T-helper 17 cell (primary cell): ENCODE data around the gene ZNF507. TPM values are rescaled to one million over a fixed set of nuclear protein-coding genes. Genes with fewer than 3 reads are reported as not detected.

Experiments
- ATAC-seq: fragments of 150-1000 bp; cut with Tn5 transposase; 2 replicates; pipeline ENCODE4 v1.10.0; 2021; ENCODE audit warnings: mild to moderate bottlenecking, moderate library complexity
- DNase-seq, 3 donors: peaks; one replicate each; pipeline versions ENCODE4 v3.0.0 to v3.0.0-alpha.2; 2020 to 2021
- H3K9me3 ChIP-seq: one replicate; pipeline ENCODE4 v1.7.0; 2013; ENCODE audit warnings: low read length, mild to moderate bottlenecking; ENCODE audit not compliant: control insufficient read depth, poor library complexity, severe bottlenecking
- H3K27ac Mint-ChIP-seq: one replicate; pipeline ENCODE4 v1.8.0; 2022; ENCODE audit warnings: mild to moderate bottlenecking, moderate library complexity, mixed read lengths
- H3K27me3 Mint-ChIP-seq: one replicate; pipeline ENCODE4 v1.8.0; 2022; ENCODE audit warnings: mixed read lengths
- H3K36me3 Mint-ChIP-seq: one replicate; pipeline ENCODE4 v1.8.0; 2022; ENCODE audit warnings: low read depth, mixed read lengths
- H3K4me1 Mint-ChIP-seq: one replicate; pipeline ENCODE4 v1.8.0; 2022; ENCODE audit warnings: mild to moderate bottlenecking, mixed read lengths
- H3K4me3 Mint-ChIP-seq: one replicate; pipeline ENCODE4 v1.8.0; 2022; ENCODE audit warnings: mild to moderate bottlenecking, moderate library complexity, mixed read lengths
- total RNA-seq, 4 donors: library from RNA in 2 of 4; stranded (reverse) in 2 of 4; gene quantifications; one replicate each; pipeline ENCODE4 v1.2.3 and lab custom pipeline; 2022 to 2026

Gene ZNF507
- total RNA-seq, 2 donors from 2014 or later, result 23.1 to 36.1 TPM

GRCh38 chr19:32349051-32349450, 3.6 kb downstream of the ZNF507 start:
- H3K4me1 Mint-ChIP-seq, result peaks cover 34% of the 10 kb centered on the region
- H3K9me3 ChIP-seq, result no peaks in the 10 kb centered on the region
- DNase-seq (no peak), ATAC-seq (no peak)
- peak overlapping the region; percentile 65 for H3K27ac Mint-ChIP-seq
- H3K36me3 Mint-ChIP-seq, result peaks cover 19% of the 10 kb centered on the region
- H3K4me3 Mint-ChIP-seq, result no peak overlapping the region
- no peaks in the 10 kb centered on the region for H3K27me3 Mint-ChIP-seq

DNA sequence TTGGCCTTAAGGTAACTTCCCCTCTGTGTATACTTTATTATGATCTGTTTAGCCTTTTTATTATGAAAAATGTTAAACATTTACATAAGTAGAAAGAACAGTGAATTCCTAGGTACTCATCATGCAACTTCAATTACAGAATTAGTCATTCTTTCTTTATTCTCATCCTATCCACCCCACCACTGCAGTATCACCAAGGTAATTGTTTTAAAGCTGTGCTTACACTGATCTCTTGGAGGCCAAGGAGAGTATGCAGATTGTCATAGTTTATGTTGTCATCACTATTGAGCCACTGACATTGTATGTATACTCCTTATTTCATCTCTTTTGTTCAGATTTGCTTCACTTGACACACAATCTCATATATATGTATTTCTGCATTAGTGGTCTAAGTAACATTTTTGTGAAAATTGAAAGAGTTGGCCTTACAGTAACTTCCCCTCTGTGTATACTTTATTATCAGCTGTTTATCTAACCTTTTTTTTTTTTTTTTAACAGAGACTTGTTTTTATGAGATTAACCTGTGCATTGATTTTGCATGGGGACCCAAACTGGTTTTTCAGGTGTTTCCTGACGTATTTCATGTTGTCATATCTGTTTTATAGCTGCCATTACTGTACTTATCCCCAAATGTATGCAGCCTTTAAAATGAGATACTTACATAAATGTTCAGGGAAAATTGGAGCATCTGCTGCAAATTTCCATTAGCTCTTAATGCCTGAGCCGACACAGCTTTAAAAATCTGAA, 4.5 kb downstream of the ZNF507 start:
- peak overlapping the region; percentile 34 for H3K27ac Mint-ChIP-seq
- H3K4me1 Mint-ChIP-seq, result peaks cover 36% of the 10 kb centered on the region
- no peaks in the 10 kb centered on the region for H3K9me3 ChIP-seq
- DNase-seq, result no peak
- H3K36me3 Mint-ChIP-seq, result peaks cover 19% of the 10 kb centered on the region
- no peaks in the 10 kb centered on the region for H3K27me3 Mint-ChIP-seq
- ATAC-seq, result no peak
- peak overlapping the region; percentile 21 for H3K4me3 Mint-ChIP-seq

- H3K9me3 ChIP-seq, result no peaks in the 10 kb centered on the region
- H3K27ac Mint-ChIP-seq, result peak overlapping the region; percentile 34
- no peak for ATAC-seq
- no peaks in the 10 kb centered on the region for H3K27me3 Mint-ChIP-seq
- H3K36me3 Mint-ChIP-seq, result peaks cover 19% of the 10 kb centered on the region
- H3K4me1 Mint-ChIP-seq, result peaks cover 36% of the 10 kb centered on the region
- peak overlapping the region; percentile 21 for H3K4me3 Mint-ChIP-seq
- no peak for DNase-seq
Observed at GRCh38 chr19:32350471-32350865, 5.1 kb downstream of the ZNF507 start.

DNA sequence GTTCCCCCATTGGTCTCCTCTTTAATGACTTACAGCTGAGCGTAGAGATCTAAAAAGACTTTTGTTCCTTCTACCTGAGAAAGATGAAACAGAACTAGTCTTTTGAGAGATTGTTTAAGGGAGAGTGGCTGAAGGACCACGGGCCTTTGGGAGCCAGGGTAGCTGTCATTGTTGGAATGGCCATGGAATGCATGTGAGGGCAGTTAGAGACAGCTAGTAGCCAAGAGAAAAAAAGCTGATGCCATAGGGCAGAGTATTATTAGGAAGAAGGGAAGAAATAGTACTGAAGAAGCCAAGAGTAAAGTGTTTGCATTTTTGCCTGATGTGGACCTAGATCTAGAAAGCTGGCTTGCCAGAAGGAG, 5.6 kb downstream of the ZNF507 start:
- H3K4me3 Mint-ChIP-seq, result peak overlapping the region; percentile 10
- H3K27me3 Mint-ChIP-seq, result no peaks in the 10 kb centered on the region
- no peak for ATAC-seq
- peak overlapping the region; percentile 34 for H3K27ac Mint-ChIP-seq
- no peaks in the 10 kb centered on the region for H3K9me3 ChIP-seq
- no peak for DNase-seq
- peaks cover 36% of the 10 kb centered on the region for H3K4me1 Mint-ChIP-seq
- H3K36me3 Mint-ChIP-seq, result peaks cover 16% of the 10 kb centered on the region

DNA sequence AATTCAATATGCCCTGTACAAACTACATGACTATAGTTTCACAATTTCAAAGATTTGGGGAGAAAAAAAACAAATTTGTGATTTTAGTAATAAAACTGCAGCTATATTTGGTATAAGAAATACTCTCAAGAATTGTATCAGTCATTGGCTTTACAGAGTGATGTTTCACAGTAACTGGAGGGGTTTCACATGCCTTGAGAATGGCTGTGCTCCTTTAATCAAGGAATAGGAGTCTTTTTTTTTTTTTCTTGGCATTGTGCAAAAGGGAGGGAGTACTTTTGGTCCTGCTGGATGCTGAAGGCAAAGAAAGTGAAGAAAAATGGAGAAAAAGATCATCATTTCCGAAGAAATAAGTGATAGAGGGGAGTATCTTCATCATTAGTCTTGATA, 6.8 kb downstream of the ZNF507 start:
- Mint-ChIP-seq H3K36me3 (peaks cover 16% of the 10 kb centered on the region), H3K27ac (no peak overlapping the region), H3K4me1 (peaks cover 36% of the 10 kb centered on the region), H3K4me3 (no peak overlapping the region), H3K27me3 (no peaks in the 10 kb centered on the region)
- DNase-seq (no peak), ATAC-seq (no peak)
- H3K9me3 ChIP-seq, result no peaks in the 10 kb centered on the region

GRCh38 chr19:32354345-32354744, 8.9 kb downstream of the ZNF507 start:
- DNase-seq (no peak), ATAC-seq (no peak)
- no peak overlapping the region for H3K27ac Mint-ChIP-seq
- H3K9me3 ChIP-seq, result no peaks in the 10 kb centered on the region
- no peaks in the 10 kb centered on the region for H3K27me3 Mint-ChIP-seq
- peaks cover 12% of the 10 kb centered on the region for H3K36me3 Mint-ChIP-seq
- H3K4me1 Mint-ChIP-seq, result peaks cover 29% of the 10 kb centered on the region
- H3K4me3 Mint-ChIP-seq, result no peak overlapping the region

GRCh38 chr19:32355309-32355708, 9.9 kb downstream of the ZNF507 start:
- Mint-ChIP-seq H3K27ac (no peak overlapping the region), H3K4me3 (no peak overlapping the region), H3K27me3 (no peaks in the 10 kb centered on the region), H3K36me3 (peaks cover 9% of the 10 kb centered on the region), H3K4me1 (peaks cover 20% of the 10 kb centered on the region)
- H3K9me3 ChIP-seq, result no peaks in the 10 kb centered on the region
- DNase-seq (no peak), ATAC-seq (no peak)

DNA sequence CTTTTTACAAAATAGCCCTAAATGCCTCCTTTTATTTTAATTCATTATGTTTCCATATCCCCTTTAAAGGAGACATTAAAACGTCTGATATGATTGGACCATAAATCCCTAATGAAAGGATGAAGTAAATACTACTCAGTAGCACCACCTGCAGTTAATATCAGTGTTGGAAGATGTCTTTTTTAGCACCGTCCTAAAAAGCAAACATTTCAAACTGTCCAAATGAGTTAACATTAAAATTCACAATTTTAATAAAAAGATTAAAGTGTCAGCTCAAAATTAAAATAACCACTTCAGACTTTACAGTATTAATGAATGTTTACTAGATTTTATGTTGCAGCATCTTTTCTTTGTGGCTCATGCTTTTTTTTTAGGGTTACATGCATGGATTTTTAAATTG, 12.3 kb downstream of the ZNF507 start:
- Mint-ChIP-seq H3K27me3 (no peaks in the 10 kb centered on the region), H3K27ac (no peak overlapping the region), H3K4me1 (peaks cover 15% of the 10 kb centered on the region), H3K4me3 (no peak overlapping the region), H3K36me3 (peaks cover 11% of the 10 kb centered on the region)
- H3K9me3 ChIP-seq, result no peaks in the 10 kb centered on the region
- DNase-seq (no peak), ATAC-seq (no peak)

GRCh38 chr19:32358321-32358720, 12.9 kb downstream of the ZNF507 start:
- Mint-ChIP-seq H3K4me3 (no peak overlapping the region), H3K27ac (no peak overlapping the region), H3K4me1 (peaks cover 20% of the 10 kb centered on the region), H3K36me3 (peaks cover 12% of the 10 kb centered on the region), H3K27me3 (no peaks in the 10 kb centered on the region)
- no peaks in the 10 kb centered on the region for H3K9me3 ChIP-seq
- no peak for DNase-seq
- ATAC-seq, result no peak

DNA sequence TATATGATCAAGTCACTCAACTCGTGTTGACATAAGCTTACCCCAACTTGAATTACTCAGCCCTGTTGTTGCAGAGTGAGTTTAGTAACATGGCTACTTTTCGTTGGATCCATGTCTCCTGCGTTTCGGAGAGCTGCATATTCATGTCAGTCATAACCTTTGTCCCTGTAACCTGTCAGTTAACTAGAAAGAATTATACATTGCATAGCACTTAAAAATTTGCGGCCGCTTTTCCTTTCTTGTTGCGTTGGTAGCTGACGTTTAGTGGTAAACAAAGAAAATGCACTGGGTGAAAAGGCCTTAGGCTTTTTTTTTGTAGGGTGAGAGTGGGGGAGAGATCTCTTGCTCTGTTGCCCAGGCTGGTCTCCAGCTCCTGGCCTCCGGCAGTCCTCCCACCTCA, 14.2 kb downstream of the ZNF507 start:
- no peaks in the 10 kb centered on the region for H3K9me3 ChIP-seq
- no peak overlapping the region for H3K4me3 Mint-ChIP-seq
- H3K27ac Mint-ChIP-seq, result no peak overlapping the region
- H3K36me3 Mint-ChIP-seq, result peaks cover 10% of the 10 kb centered on the region
- H3K27me3 Mint-ChIP-seq, result no peaks in the 10 kb centered on the region
- ATAC-seq, result no peak
- peaks cover 18% of the 10 kb centered on the region for H3K4me1 Mint-ChIP-seq
- DNase-seq, result no peak

GRCh38 chr19:32361574-32362317, 16.3 kb downstream of the ZNF507 start:
- ATAC-seq, result no peak
- Mint-ChIP-seq H3K4me3 (no peak overlapping the region), H3K27me3 (no peaks in the 10 kb centered on the region), H3K4me1 (peaks cover 26% of the 10 kb centered on the region), H3K27ac (no peak overlapping the region), H3K36me3 (peaks cover 16% of the 10 kb centered on the region)
- no peaks in the 10 kb centered on the region for H3K9me3 ChIP-seq
- no peak for DNase-seq

DNA sequence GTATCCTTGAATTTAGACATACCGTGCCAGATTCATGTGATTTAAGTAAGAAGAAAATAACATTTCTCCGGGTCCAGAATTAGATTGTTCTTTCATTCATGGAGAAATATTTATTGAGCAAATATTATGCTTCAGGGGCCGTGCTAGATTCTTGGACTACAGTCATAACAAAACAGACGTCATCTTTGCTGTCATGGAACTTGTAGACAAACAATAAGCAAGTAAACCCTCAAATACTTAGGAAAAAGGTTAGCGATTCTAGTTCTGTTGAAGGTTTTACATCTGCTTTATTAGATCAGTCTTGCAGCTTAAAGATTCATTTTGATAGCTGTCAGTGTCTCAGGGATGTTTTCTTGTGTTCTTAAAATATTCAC, 16.9 kb downstream of the ZNF507 start:
- ATAC-seq, result no peak
- Mint-ChIP-seq H3K27me3 (no peaks in the 10 kb centered on the region), H3K27ac (no peak overlapping the region), H3K4me3 (no peak overlapping the region), H3K4me1 (peaks cover 31% of the 10 kb centered on the region), H3K36me3 (peaks cover 19% of the 10 kb centered on the region)
- DNase-seq, result no peak
- H3K9me3 ChIP-seq, result no peaks in the 10 kb centered on the region

- no peak for DNase-seq
- H3K4me3 Mint-ChIP-seq, result no peak overlapping the region
- H3K9me3 ChIP-seq, result no peaks in the 10 kb centered on the region
- no peak for ATAC-seq
- peaks cover 34% of the 10 kb centered on the region for H3K4me1 Mint-ChIP-seq
- peak overlapping the region; percentile 39 for H3K27ac Mint-ChIP-seq
- H3K36me3 Mint-ChIP-seq, result peaks cover 21% of the 10 kb centered on the region
- no peaks in the 10 kb centered on the region for H3K27me3 Mint-ChIP-seq
Observed at GRCh38 chr19:32363175-32363574, 17.8 kb downstream of the ZNF507 start.

GRCh38 chr19:32363632-32364031, 18.2 kb downstream of the ZNF507 start:
- Mint-ChIP-seq H3K27me3 (no peaks in the 10 kb centered on the region), H3K27ac (peak overlapping the region; percentile 39), H3K4me1 (peaks cover 34% of the 10 kb centered on the region), H3K4me3 (no peak overlapping the region), H3K36me3 (peaks cover 21% of the 10 kb centered on the region)
- ATAC-seq (no peak), DNase-seq (no peak)
- no peaks in the 10 kb centered on the region for H3K9me3 ChIP-seq
